DOHH2 (cell line): ENCODE data around the gene MEGF8.

Experiments
- EZH2phosphoT487 ChIP-seq: fragments of 200-600 bp; sonication (generic); IDR thresholded peaks from 2 replicates; pipeline ENCODE4 v1.6.1; 2017; ENCODE audit warnings: borderline replicate concordance, mild to moderate bottlenecking, antibody characterized with exemption, low read length, moderate library complexity, mixed read lengths
- TF ChIP-seq, protein P1 (sequence below): fragments of 200-600 bp; sonication (generic); IDR thresholded peaks from one replicate; pipeline ENCODE4 v1.5.1; 2014; ENCODE audit warnings: antibody characterized with exemption, mild to moderate bottlenecking, low read depth, low read length; ENCODE audit not compliant: poor library complexity, severe bottlenecking

DNA sequence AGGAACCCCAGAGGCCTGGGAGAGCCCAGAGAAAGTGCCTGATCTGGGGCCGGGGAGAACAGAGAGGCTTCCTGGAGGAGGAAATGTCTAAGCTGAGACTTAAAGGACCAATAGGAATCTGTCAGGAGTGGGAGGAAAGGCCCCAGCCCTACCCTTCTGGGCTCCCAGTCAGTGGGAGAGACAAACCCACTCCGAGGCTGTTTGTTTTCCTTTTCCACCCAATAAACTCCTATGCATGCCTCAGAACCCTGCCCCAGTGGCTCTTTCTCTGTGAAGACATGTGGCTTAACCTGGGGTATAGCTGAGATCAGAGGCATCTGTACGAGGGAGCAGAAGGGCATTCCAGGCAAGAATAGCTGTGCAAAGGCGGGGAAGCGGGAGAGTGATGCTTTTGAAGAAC lies 1.9 kb downstream of the MEGF8 start:
- TF ChIP-seq, protein P1, sequence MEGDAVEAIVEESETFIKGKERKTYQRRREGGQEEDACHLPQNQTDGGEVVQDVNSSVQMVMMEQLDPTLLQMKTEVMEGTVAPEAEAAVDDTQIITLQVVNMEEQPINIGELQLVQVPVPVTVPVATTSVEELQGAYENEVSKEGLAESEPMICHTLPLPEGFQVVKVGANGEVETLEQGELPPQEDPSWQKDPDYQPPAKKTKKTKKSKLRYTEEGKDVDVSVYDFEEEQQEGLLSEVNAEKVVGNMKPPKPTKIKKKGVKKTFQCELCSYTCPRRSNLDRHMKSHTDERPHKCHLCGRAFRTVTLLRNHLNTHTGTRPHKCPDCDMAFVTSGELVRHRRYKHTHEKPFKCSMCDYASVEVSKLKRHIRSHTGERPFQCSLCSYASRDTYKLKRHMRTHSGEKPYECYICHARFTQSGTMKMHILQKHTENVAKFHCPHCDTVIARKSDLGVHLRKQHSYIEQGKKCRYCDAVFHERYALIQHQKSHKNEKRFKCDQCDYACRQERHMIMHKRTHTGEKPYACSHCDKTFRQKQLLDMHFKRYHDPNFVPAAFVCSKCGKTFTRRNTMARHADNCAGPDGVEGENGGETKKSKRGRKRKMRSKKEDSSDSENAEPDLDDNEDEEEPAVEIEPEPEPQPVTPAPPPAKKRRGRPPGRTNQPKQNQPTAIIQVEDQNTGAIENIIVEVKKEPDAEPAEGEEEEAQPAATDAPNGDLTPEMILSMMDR: no peak
- TF ChIP-seq EZH2phosphoT487: no peak
